Measurements from ENCODE around the gene FABP2.

FABP2 gene

GRCh38 chr4:119300101-119300978, 21.6 kb downstream of the FABP2 start:
- no peak for TF ChIP-seq CTCF (IDR thresholded peaks at IDR 0.05; ENCODE audit: insufficient read depth, low read length, poor library complexity, severe bottlenecking)
- TF ChIP-seq EZH2phosphoT487 (conservative IDR thresholded peaks at IDR 0.05; ENCODE audit: low read length) = no peak
- Histone ChIP-seq H3K27me3 (ENCODE audit: low read length) (no peaks in the 10 kb centered on the region), H3K4me3 (ENCODE audit: insufficient read depth, low read length, poor library complexity, severe bottlenecking) (peak overlapping the region; percentile 86), H3K9ac (ENCODE audit: low read length) (peak overlapping the region; percentile 69), H3F3A (ENCODE audit: insufficient read depth) (0 out of 2 replicates have a peak, but pooled peaks cover 4% of the 10 kb centered on the region), H3K36me3 (ENCODE audit: low read length) (peaks cover 3% of the 10 kb centered on the region; the same call in 1 of the 2 replicates), H3K4me2 (ENCODE audit: low read depth, low read length, poor library complexity, severe bottlenecking) (peak overlapping the region; percentile 96), H4K20me1 (ENCODE audit: low read depth, low read length) (no peaks in the 10 kb centered on the region), H3K27ac (ENCODE audit: low read depth, low read length) (peak overlapping the region; percentile 72), H3K79me2 (ENCODE audit: insufficient read depth, low read length) (peaks cover 18% of the 10 kb centered on the region; the same call in 1 of the 2 replicates), H2AFZ (ENCODE audit: low read depth, low read length, severe bottlenecking) (peak overlapping the region; percentile 86), H3K9me3 (ENCODE audit: insufficient read depth, low read length) (no peaks in the 10 kb centered on the region), H3K9me2 (replicated peaks; ENCODE audit: insufficient read depth, low read length) (no peaks in the 10 kb centered on the region)

GRCh38 chr4:119299741-119300100, 22.2 kb downstream of the FABP2 start:
- Histone ChIP-seq H3K9me2 (replicated peaks; ENCODE audit: insufficient read depth, low read length) (no peaks in the 10 kb centered on the region), H3F3A (ENCODE audit: insufficient read depth) (0 out of 2 replicates have a peak, but pooled peaks cover 4% of the 10 kb centered on the region), H3K9ac (ENCODE audit: low read length) (peak overlapping the region; percentile 69), H4K20me1 (ENCODE audit: low read depth, low read length) (no peaks in the 10 kb centered on the region), H2AFZ (ENCODE audit: low read depth, low read length, severe bottlenecking) (no peak overlapping the region), H3K36me3 (ENCODE audit: low read length) (peaks cover 3% of the 10 kb centered on the region; the same call in 1 of the 2 replicates), H3K79me2 (ENCODE audit: insufficient read depth, low read length) (peaks cover 18% of the 10 kb centered on the region; the same call in 1 of the 2 replicates), H3K27ac (ENCODE audit: low read depth, low read length) (peak overlapping the region; percentile 72), H3K27me3 (ENCODE audit: low read length) (no peaks in the 10 kb centered on the region), H3K4me2 (ENCODE audit: low read depth, low read length, poor library complexity, severe bottlenecking) (peak overlapping the region; percentile 96), H3K9me3 (ENCODE audit: insufficient read depth, low read length) (no peaks in the 10 kb centered on the region), H3K4me3 (ENCODE audit: insufficient read depth, low read length, poor library complexity, severe bottlenecking) (peak overlapping the region; percentile 86)
- TF ChIP-seq CTCF (IDR thresholded peaks at IDR 0.05; ENCODE audit: insufficient read depth, low read length, poor library complexity, severe bottlenecking) = no peak
- no peak for TF ChIP-seq EZH2phosphoT487 (conservative IDR thresholded peaks at IDR 0.05; ENCODE audit: low read length)

- H3K4me3 ChIP-seq (ENCODE audit: insufficient read depth, low read length, poor library complexity, severe bottlenecking) = peak overlapping the region; percentile 86
- no peaks in the 10 kb centered on the region for H3K27me3 ChIP-seq (ENCODE audit: low read length)
- H3K36me3 ChIP-seq (ENCODE audit: low read length) = peaks cover 3% of the 10 kb centered on the region; the same call in 1 of the 2 replicates
- H3K9me2 ChIP-seq (replicated peaks; ENCODE audit: insufficient read depth, low read length) = no peaks in the 10 kb centered on the region
- TF ChIP-seq CTCF (IDR thresholded peaks at IDR 0.05; ENCODE audit: insufficient read depth, low read length, poor library complexity, severe bottlenecking) (no peak), EZH2phosphoT487 (conservative IDR thresholded peaks at IDR 0.05; ENCODE audit: low read length) (no peak)
- 0 out of 2 replicates have a peak, but pooled peaks cover 4% of the 10 kb centered on the region for H3F3A ChIP-seq (ENCODE audit: insufficient read depth)
- peaks cover 18% of the 10 kb centered on the region; the same call in 1 of the 2 replicates for H3K79me2 ChIP-seq (ENCODE audit: insufficient read depth, low read length)
- H3K27ac ChIP-seq (ENCODE audit: low read depth, low read length) = peak overlapping the region; percentile 72
- H3K9ac ChIP-seq (ENCODE audit: low read length) = peak overlapping the region; percentile 69
- no peaks in the 10 kb centered on the region for H3K9me3 ChIP-seq (ENCODE audit: insufficient read depth, low read length)
- peak overlapping the region; percentile 96 for H3K4me2 ChIP-seq (ENCODE audit: low read depth, low read length, poor library complexity, severe bottlenecking)
- H4K20me1 ChIP-seq (ENCODE audit: low read depth, low read length) = no peaks in the 10 kb centered on the region
- H2AFZ ChIP-seq (ENCODE audit: low read depth, low read length, severe bottlenecking) = no peak overlapping the region
These were observed 22.7 kb downstream of the FABP2 start for GRCh38 chr4:119299260-119299671.
